NCI-H748 (cell line): ENCODE data around the gene PRKD1.
A peak's percentile ranks its signal among the peaks of the same experiment; 100 is the strongest.

Experiments used
- DNase-seq: peaks from one replicate; lab custom pipeline; 2025; ENCODE audit not compliant: unreplicated experiment; lab: John Stamatoyannopoulos, UW

PRKD1 gene

DNA sequence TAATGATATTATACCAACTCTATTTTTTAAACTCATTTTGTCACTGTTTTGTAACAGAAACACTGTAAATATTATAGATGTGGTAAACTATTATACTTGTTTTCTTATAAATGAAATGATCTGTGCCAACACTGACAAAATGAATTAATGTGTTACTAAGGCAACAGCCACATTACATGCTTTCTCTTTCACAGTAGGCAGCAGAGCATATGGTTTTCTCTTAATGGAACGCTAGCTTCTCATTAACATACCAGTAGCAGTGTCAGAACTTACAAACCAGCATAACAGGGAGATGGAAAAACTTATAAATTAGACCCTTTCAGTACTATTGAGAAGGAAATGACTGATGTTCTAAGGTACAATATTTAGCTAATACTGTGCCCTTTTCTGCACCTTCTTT lies 398.8 kb downstream of the PRKD1 start:
- peak; percentile 82 for DNase-seq

DNA sequence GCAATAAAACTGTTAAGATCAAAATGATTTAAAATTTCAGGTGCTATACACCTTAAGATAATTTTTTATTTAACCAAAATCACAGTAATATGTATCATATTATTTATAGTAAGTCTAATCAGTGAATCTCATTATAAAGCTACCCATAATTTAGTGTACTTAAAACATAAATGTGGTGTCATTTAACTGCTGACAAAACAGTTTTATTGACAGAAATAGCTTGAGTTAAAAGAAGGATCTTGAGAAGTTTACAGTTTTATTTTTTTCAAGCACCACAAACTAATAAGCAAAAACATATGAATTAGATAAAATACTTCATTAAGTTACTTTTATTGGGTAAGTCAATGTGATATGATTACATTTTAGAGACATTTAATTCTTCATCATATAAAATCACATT lies 400.4 kb downstream of the PRKD1 start:
- no peak for DNase-seq
